GM18507 (cell line): Measurements from ENCODE around the gene CHST1.

Source experiments
- DNase-seq: peaks from one replicate; pipeline ENCODE4 v3.0.0; 2011; ENCODE audit warnings: low read depth; ENCODE audit not compliant: insufficient read length; ENCODE audit errors: extremely low spot score
- FAIRE-seq: peaks from 2 replicates; lab custom pipeline; 2011; peaks lifted over from hg19 to GRCh38; lab: Jason Lieb, UNC

The CHST1 gene

GRCh38 chr11:45662096-45662664, 3.2 kb downstream of the CHST1 start:
- no peak for DNase-seq
- FAIRE-seq: no peak

GRCh38 chr11:45661439-45662055, 3.9 kb downstream of the CHST1 start:
- DNase-seq (no peak), FAIRE-seq (no peak)

- FAIRE-seq (no peak), DNase-seq (no peak)
Measured at GRCh38 chr11:45660729-45661438, 4.5 kb downstream of the CHST1 start.

- FAIRE-seq (no peak), DNase-seq (no peak)
Measured at GRCh38 chr11:45659818-45660160, 5.6 kb downstream of the CHST1 start.

- FAIRE-seq: no peak
Measured at GRCh38 chr11:45659031-45659817, 6.2 kb downstream of the CHST1 start.

GRCh38 chr11:45658292-45658991, 7.0 kb downstream of the CHST1 start:
- FAIRE-seq (no peak), DNase-seq (no peak)

More at GRCh38 chr11:45659031-45659817, 6.2 kb downstream of the CHST1 start:
- DNase-seq: no peak

- FAIRE-seq (no peak), DNase-seq (no peak)
Measured at GRCh38 chr11:45657496-45658260, 7.7 kb downstream of the CHST1 start.

- FAIRE-seq: no peak
Measured at GRCh38 chr11:45655831-45656230, 9.6 kb downstream of the CHST1 start.

GRCh38 chr11:45655347-45655756, 10.1 kb downstream of the CHST1 start:
- FAIRE-seq: peak; percentile 71
- DNase-seq: peak; percentile 47

More at GRCh38 chr11:45655831-45656230, 9.6 kb downstream of the CHST1 start:
- no peak for DNase-seq

- FAIRE-seq (no peak), DNase-seq (no peak)
Measured at GRCh38 chr11:45655012-45655283, 10.5 kb downstream of the CHST1 start.

GRCh38 chr11:45654231-45655011, 11.0 kb downstream of the CHST1 start:
- DNase-seq (no peak), FAIRE-seq (no peak)

GRCh38 chr11:45653277-45653676, 12.1 kb downstream of the CHST1 start:
- DNase-seq (no peak), FAIRE-seq (no peak)

- FAIRE-seq (no peak), DNase-seq (no peak)
Measured at GRCh38 chr11:45652781-45653180, 12.6 kb downstream of the CHST1 start.

- no peak for DNase-seq
- no peak for FAIRE-seq
Measured at GRCh38 chr11:45651841-45652749, 13.3 kb downstream of the CHST1 start.

GRCh38 chr11:45651156-45651555, 14.3 kb downstream of the CHST1 start:
- FAIRE-seq (no peak), DNase-seq (no peak)

GRCh38 chr11:45650166-45651095, 15.0 kb downstream of the CHST1 start:
- FAIRE-seq (no peak), DNase-seq (no peak)
